Measurements from ENCODE around the gene NANOGP8. TPM values are rescaled to one million over a fixed set of nuclear protein-coding genes. Genes with fewer than 3 reads are reported as not detected.

NANOGP8 gene
- polyA plus RNA-seq, 1 donor (not counting 4 experiments of a cell fraction or from before 2014, with no cell fraction given): not detected

DNA sequence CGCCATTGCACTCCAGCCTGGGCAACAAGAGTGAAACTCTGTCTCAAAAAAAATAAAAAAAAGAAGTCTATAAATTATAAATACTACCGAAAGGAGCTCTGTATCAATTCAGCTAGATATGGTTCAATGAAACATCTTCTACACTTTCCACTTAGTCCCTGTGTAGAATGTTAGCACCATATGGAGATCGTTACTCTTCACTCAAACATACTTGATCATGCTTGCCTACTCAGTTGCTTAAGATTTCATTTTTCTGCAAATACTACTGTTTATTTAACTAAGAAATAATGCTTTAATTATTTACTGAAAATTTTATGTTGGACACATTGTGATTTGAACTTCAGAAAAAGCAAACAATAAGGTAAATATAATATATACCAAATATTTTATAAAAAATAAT is 17.1 kb upstream of the NANOGP8 start:
- Histone ChIP-seq H3K27ac (ENCODE audit: control insufficient read depth, insufficient read depth, low read length) (no peak overlapping the region), H3K9me1 (ENCODE audit: control insufficient read depth, extremely low read depth, insufficient read depth, low read length) (no peaks in the 10 kb centered on the region), H3K4me1 (ENCODE audit: control insufficient read depth, extremely low read depth, insufficient read depth, low read length) (no peaks in the 10 kb centered on the region), H3K9ac (ENCODE audit: control insufficient read depth, extremely low read depth, insufficient read depth, low read length) (no peak overlapping the region), H3K27me3 (ENCODE audit: control insufficient read depth, extremely low read depth, insufficient read depth, low read length) (no peaks in the 10 kb centered on the region), H3K36me3 (ENCODE audit: control insufficient read depth in 2 of 2, extremely low read depth in 1 of 2, insufficient read depth in 2 of 2, low read length in 2 of 2) (no peaks in the 10 kb centered on the region), H3K9me3 (ENCODE audit: control insufficient read depth, low read depth, low read length) (no peaks in the 10 kb centered on the region), H4K20me1 (ENCODE audit: control insufficient read depth, extremely low read depth, insufficient read depth, low read length) (no peaks in the 10 kb centered on the region), H3K79me2 (ENCODE audit: control insufficient read depth, insufficient read depth, low read length) (no peaks in the 10 kb centered on the region), H2AFZ (ENCODE audit: control insufficient read depth, low read length) (no peak overlapping the region), H3K4me2 (ENCODE audit: control insufficient read depth, extremely low read depth, insufficient read depth, low read depth, low read length) (no peak overlapping the region), H3K4me3 (ENCODE audit: control insufficient read depth in 2 of 3, extremely low read depth in 1 of 3, insufficient read depth in 2 of 3, low read depth in 1 of 3, low read length in 3 of 3) (no peak overlapping the region)
- dilution Hi-C loops (cut with MboI; ENCODE audit: extremely low pct_ligation_motif_present, low sequenced_read_pairs): no loop called here
- TF ChIP-seq EZH2 (IDR thresholded peaks at IDR 0.05; ENCODE audit: low read length) (no peak), CTCF (optimal IDR thresholded peaks at IDR 0.05 in 1 of 3, IDR thresholded peaks at IDR 0.05 in 1 of 3, conservative IDR thresholded peaks at IDR 0.05 in 1 of 3; ENCODE audit: extremely low read depth in 1 of 3, insufficient read depth in 2 of 3, low read length in 3 of 3) (no peak)
- DNase-seq (ENCODE audit: low read depth, low spot score): no peak
- no peak for FAIRE-seq

GRCh38 chr15:35101335-35101734 is 16.2 kb upstream of the NANOGP8 start:
- Histone ChIP-seq H3K9me3 (ENCODE audit: control insufficient read depth, low read depth, low read length) (no peaks in the 10 kb centered on the region), H3K27me3 (ENCODE audit: control insufficient read depth, extremely low read depth, insufficient read depth, low read length) (no peaks in the 10 kb centered on the region), H2AFZ (ENCODE audit: control insufficient read depth, low read length) (no peak overlapping the region), H4K20me1 (ENCODE audit: control insufficient read depth, extremely low read depth, insufficient read depth, low read length) (no peaks in the 10 kb centered on the region), H3K9me1 (ENCODE audit: control insufficient read depth, extremely low read depth, insufficient read depth, low read length) (no peaks in the 10 kb centered on the region), H3K79me2 (ENCODE audit: control insufficient read depth, insufficient read depth, low read length) (no peaks in the 10 kb centered on the region), H3K4me1 (ENCODE audit: control insufficient read depth, extremely low read depth, insufficient read depth, low read length) (no peaks in the 10 kb centered on the region), H3K27ac (ENCODE audit: control insufficient read depth, insufficient read depth, low read length) (no peak overlapping the region), H3K4me3 (ENCODE audit: control insufficient read depth in 2 of 3, extremely low read depth in 1 of 3, insufficient read depth in 2 of 3, low read depth in 1 of 3, low read length in 3 of 3) (no peak overlapping the region), H3K36me3 (ENCODE audit: control insufficient read depth in 2 of 2, extremely low read depth in 1 of 2, insufficient read depth in 2 of 2, low read length in 2 of 2) (no peaks in the 10 kb centered on the region), H3K9ac (ENCODE audit: control insufficient read depth, extremely low read depth, insufficient read depth, low read length) (no peak overlapping the region), H3K4me2 (ENCODE audit: control insufficient read depth, extremely low read depth, insufficient read depth, low read depth, low read length) (no peak overlapping the region)
- dilution Hi-C loops (cut with MboI; ENCODE audit: extremely low pct_ligation_motif_present, low sequenced_read_pairs): no loop called here
- no peak for TF ChIP-seq CTCF (optimal IDR thresholded peaks at IDR 0.05 in 1 of 3, IDR thresholded peaks at IDR 0.05 in 1 of 3, conservative IDR thresholded peaks at IDR 0.05 in 1 of 3; ENCODE audit: extremely low read depth in 1 of 3, insufficient read depth in 2 of 3, low read length in 3 of 3)
- no peak for TF ChIP-seq EZH2 (IDR thresholded peaks at IDR 0.05; ENCODE audit: low read length)
- no peak for FAIRE-seq
- no peak for DNase-seq (ENCODE audit: low read depth, low spot score)

Data from keratinocyte (primary cell).